GM15510 (cell line): ENCODE measurements around the gene ZNF446.

ENCODE experiments used
- POLR2A ChIP-seq: IDR thresholded peaks from 3 replicates; pipeline ENCODE4 v1.6.1; 2011; ENCODE audit warnings: borderline replicate concordance; ENCODE audit not compliant: insufficient read length; ENCODE audit errors: extremely low read depth

The ZNF446 gene

GRCh38 chr19:58475714-58476497, at the start of gene ZNF446:
ZNF446 (plus strand) TSS chr19:58476352; CDS start chr19:58477219, 867 bp downstream.
- TF ChIP-seq POLR2A, result peak; percentile 56

- no peak for TF ChIP-seq POLR2A
Measured at GRCh38 chr19:58428617-58429016, 47.5 kb upstream of the ZNF446 start.

GRCh38 chr19:58429745-58430144, 46.4 kb upstream of the ZNF446 start:
- no peak for TF ChIP-seq POLR2A

- TF ChIP-seq POLR2A, result no peak
Measured at GRCh38 chr19:58434217-58434616, 41.9 kb upstream of the ZNF446 start.

- TF ChIP-seq POLR2A, result peak; percentile 59
Measured at GRCh38 chr19:58439576-58440554, 36.3 kb upstream of the ZNF446 start, which contains the start of gene ZNF132. ZNF132 (minus strand) TSS chr19:58440153; CDS start chr19:58439821, 332 bp downstream.

GRCh38 chr19:58440556-58440955, 35.6 kb upstream of the ZNF446 start:
- no peak for TF ChIP-seq POLR2A

GRCh38 chr19:58450856-58451357, 25.2 kb upstream of the ZNF446 start:
- TF ChIP-seq POLR2A, result no peak

GRCh38 chr19:58451358-58452101, 24.6 kb upstream of the ZNF446 start, which contains the start of gene ZNF324B:
ZNF324B (plus strand) TSS chr19:58451622; CDS start chr19:58453702, 2,080 bp downstream.
- TF ChIP-seq POLR2A, result peak; percentile 68

- no peak for TF ChIP-seq POLR2A
Measured at GRCh38 chr19:58453743-58454142, 22.4 kb upstream of the ZNF446 start.

GRCh38 chr19:58455306-58455705, 20.8 kb upstream of the ZNF446 start:
- TF ChIP-seq POLR2A, result no peak

GRCh38 chr19:58456111-58456510, 20.0 kb upstream of the ZNF446 start:
- no peak for TF ChIP-seq POLR2A

- no peak for TF ChIP-seq POLR2A
Measured at GRCh38 chr19:58460039-58460438, 16.1 kb upstream of the ZNF446 start.

- TF ChIP-seq POLR2A, result no peak
Measured at GRCh38 chr19:58466089-58466759, 9.9 kb upstream of the ZNF446 start.
